Effector CD4-positive, alpha-beta T cell (primary cell): Measurements from ENCODE around the gene GHRHR. TPM values are rescaled to one million over a fixed set of nuclear protein-coding genes. Genes with fewer than 3 reads are reported as not detected.

ENCODE experiments used
- DNase-seq: peaks from one replicate; pipeline ENCODE4 v3.0.0-alpha.2; 2020
- total RNA-seq: gene quantifications from one replicate; lab custom pipeline; 2026; lab: John Stamatoyannopoulos, UW

Gene GHRHR
- not detected for total RNA-seq

DNA sequence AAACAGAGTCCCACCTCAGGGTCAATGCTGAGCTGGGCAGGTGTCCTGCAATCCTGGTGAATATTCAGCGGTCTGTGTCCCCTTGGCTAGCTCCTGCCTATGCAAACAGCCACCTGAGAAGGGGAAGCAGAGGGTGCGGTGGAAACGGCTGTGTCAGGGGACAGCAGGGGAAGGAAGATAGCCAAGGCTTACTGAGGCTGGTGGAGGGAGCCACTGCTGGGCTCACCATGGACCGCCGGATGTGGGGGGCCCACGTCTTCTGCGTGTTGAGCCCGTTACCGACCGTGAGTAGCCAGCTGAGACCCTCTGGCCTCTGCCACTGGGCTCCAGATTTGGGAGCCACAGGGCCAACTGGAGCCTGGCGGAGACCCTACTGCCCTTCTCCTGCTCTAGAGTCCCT is at the start of gene GHRHR:
GHRHR (plus strand) TSS at position 112 of the 400 bp plus-strand sequence; CDS start at position 228, 116 bp downstream.
- no peak for DNase-seq

GRCh38 chr7:30914596-30914995 is 49.2 kb upstream of the GHRHR start:
- DNase-seq, result no peak

DNA sequence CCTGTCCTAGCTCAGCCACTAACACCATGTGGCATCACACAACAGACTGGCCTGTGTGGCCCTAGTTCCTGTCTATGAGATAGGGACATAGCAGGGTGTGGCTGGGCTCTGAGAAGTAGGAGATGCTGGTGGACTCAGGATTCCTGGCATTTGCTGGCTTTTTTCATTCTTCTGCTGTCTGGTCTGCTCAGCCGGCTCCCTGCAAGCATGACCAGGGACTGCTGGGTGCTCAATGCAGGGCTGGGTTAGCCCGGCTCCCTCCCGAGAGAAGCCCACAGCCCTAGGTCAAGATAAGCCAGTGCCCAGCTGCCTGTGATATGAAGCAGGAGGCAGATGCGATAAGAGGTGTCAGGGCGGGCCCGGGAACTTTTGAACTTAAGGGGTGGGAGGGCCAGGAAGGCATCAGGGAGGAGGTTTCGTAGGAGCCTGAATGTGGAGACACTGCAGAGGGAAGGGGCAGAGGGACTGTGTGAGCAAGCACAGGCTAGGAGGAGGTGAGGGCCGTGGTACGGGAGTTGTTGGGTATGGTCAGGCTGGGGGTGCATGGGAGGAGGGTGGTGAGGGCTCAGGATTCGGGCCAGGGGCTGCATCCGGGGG is 48.6 kb upstream of the GHRHR start:
- no peak for DNase-seq

DNA sequence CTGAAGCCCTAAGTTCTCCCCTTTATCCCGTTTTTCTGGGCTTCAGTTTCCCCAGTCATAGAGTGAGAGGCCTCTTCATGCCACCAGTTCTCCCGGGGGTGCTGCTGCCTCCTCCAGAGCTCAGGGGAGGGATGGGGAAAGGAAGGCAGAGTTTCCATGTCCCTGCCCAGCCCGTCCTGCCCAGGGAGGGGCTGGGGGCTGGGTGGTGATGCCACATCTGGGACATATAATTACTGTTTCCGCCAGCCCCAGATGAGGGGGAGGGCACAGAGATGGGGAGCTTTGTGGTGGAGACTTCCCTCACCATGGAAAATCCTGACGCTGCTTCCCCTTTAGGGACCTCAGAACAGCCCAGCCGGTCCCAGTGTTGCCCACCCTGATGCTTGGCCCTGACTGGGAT is 48.0 kb upstream of the GHRHR start:
- no peak for DNase-seq

DNA sequence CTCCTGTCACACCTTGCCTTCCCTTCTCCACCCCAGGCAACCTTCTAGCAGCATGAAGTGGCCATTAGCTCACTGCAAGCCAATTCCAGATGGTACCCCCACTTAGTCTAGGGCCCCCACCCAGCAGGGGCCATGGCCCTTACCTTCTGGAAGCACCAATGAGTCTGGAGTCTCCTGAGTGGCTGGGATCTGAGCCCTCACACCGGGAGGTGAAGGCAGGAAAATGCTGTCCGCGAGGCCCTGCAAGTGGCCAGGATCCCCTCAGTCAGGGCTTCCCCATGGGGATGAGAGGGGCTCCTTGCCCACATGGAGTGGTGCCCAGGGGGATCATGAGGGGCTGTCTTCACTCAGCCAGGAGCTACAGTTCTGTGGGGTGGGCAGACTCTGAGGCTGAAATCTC is 47.5 kb upstream of the GHRHR start:
- DNase-seq, result no peak

GRCh38 chr7:30916767-30917166 is 47.0 kb upstream of the GHRHR start:
- DNase-seq, result no peak

DNA sequence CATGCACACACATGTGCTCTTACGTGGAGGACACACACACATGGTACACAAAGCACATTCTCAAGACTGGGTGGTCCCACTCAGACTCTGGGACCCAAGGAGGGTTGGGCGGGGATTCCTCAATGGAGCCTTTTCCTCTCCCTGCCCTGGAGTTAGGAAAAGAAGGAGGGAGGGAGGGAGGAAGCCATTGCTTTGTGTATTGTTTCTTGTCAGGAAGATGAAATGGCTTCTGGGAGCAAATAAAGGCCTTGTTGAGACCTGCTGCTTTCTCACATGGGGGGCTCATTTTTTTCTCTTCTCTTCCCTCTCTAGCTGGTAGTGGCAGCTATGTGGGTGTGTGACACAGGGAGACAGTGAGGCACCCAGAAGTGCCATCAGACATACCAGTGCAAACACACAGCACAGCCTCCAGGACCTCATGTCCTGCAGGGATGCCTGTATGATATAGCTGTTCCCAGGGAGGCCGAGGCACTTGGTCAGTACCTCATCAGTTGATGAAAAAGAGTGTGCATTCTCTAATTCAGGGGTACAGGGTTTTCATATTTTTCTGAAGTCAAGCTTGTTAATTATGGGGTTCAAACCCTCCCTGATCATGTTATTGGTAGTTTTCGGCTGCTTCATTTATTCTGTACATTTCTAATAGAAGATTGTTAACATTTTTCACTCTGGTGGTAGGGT is 46.4 kb upstream of the GHRHR start:
- no peak for DNase-seq

GRCh38 chr7:30918676-30919075 is 45.1 kb upstream of the GHRHR start:
- no peak for DNase-seq

DNA sequence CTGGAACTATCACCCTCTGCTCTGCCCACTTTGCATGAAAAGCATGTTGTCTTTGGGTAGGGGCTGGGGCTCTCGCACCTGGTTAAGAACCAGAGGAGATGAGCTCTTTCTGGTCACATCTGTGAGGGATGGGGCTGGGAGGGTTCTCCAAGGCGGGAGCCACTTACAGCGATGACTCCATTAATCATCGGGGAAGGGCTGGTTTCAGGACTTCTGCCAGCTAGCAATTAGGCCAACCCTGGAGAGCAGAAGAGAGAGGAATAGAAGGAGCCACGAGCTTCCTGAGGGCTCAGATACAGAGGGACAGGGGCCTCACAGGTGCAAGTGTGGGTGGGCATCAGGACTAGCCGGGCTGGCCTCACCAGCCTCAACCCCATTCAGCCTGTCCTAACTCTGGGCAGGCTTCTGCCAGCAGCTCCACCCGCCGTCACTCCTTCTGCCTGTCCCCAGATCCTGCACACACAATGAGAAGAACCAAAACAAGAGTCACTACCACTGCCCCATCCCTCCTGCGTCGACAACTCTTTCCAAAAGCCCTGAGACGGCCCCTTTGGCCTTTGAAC is 43.7 kb upstream of the GHRHR start:
- no peak for DNase-seq

DNA sequence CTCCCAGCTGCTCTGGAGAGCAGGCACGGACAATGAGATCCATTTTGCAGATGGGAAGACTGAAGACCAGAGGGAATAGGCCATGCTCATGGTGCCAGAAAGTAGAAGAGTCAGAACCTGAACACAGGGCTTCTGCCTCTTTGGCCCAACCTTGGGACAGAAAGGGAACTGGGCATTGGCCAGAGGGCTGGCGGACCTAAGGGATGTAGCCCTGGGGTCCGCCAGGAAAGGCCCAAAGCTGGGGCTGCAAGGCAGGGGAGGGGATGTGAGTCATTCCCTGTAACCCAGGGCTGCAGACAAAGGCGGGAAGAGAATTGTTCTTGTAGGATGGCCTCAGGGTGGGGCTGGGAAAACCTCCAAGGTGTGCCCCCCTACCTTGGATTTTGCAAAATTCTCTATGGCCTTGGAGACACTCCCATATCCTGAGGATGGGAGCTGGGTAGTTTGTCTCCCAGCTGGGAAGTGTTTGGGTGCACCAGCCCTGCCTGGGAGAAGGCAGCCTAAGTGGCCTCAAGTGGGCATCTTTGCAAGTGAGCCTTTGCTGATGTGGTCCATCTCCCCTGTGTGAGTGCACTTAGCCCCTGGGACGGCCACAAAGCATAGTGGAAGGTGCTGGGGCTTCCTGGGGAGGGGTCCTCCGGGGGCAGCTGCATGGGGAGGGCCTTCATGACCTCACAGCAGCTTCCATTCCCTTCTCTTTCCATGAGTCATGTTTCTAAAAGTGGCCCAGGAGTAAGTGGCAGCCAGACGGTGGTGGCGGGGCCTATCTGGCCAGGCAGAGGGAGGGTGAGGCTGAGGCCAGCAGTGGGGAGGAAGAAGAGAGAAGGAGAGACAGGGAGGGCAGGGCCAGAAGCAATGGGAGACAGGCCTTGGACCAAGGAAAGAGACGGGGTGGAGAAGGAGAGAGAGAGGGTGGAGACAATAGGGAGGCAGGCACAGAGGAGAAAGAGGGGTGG is 42.9 kb upstream of the GHRHR start:
- DNase-seq, result no peak

- no peak for DNase-seq
Measured at GRCh38 chr7:30921540-30922401, 42.0 kb upstream of the GHRHR start.

DNA sequence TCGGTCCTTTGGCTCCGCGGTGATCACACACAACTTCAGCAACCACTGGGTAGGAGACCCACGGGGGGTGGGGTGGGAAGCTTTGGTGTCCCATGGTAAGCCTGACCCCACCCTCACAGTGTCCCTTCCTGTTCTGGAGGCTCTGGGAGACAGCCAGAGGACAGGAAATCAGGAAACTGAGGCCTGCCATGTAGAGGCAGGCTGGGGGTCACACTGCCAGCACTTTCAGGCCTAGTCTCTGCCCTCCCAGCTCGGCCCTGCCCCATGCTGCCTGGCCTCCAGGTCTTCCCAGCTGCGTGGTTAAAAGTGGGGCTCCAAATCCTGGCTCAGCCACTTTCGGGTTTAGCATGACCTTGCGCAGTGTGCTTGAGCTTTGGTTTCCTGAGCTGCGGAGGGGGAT is 41.2 kb upstream of the GHRHR start:
- DNase-seq, result no peak

DNA sequence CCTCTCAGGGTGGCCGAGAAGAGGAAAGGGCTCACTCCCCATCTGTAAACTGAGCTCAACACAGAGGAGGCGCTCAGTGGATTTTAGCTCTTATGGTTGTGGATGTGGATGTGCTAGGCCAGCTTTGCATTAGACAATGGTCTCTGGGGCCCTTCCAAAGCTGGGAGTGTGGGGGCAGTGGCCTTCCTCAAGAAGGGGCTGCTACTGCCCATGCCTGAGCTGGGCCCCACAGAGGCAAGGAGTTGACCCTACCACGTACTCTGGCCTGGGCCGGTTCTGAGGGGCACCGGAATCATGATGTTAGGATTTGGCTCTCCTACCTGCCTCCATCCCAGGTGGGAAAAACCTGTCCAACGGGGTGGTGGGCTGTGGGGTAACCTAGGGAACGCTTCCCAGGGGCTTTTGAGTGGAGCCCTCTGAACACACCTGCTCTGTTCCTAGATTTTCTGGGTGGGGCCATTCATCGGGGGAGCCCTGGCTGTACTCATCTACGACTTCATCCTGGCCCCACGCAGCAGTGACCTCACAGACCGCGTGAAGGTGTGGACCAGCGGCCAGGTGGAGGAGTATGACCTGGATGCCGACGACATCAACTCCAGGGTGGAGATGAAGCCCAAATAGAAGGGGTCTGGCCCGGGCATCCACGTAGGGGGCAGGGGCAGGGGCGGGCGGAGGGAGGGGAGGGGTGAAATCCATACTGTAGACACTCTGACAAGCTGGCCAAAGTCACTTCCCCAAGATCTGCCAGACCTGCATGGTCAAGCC is 40.6 kb upstream of the GHRHR start:
- no peak for DNase-seq

- DNase-seq, result no peak
Measured at GRCh38 chr7:30923774-30924413, 39.9 kb upstream of the GHRHR start.

DNA sequence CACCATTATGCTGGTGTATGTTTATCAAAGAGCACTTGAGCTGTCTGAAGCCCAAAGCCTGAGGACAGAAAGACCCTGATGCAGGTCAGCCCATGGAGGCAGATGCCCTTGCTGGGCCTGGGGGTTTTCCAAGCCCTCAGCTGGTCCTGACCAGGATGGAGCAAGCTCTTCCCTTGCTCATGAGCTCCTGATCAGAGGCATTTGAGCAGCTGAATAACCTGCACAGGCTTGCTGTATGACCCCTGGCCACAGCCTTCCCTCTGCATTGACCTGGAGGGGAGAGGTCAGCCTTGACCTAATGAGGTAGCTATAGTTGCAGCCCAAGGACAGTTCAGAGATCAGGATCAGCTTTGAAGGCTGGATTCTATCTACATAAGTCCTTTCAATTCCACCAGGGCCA is 39.1 kb upstream of the GHRHR start:
- no peak for DNase-seq

- no peak for DNase-seq
Measured at GRCh38 chr7:30925117-30925516, 38.6 kb upstream of the GHRHR start.

DNA sequence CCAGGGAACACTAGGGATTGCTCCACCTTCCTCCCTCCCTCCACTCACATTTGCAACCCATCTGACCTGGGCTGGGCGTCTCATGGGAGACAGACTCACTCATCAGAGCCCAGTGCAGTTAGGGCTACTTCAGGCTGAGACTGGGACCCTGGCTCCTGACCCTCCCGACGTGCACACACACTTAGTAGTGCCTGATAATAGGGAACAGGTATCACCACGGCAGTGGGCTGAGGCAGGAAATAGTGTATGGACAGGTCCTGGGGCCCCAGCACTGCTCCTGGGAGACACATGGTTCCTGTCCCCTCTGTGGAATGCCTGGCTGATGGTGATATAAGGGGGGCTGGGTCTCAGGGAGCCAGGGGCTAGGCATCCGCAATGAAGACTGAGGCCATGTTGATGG is 37.8 kb upstream of the GHRHR start:
- no peak for DNase-seq

DNA sequence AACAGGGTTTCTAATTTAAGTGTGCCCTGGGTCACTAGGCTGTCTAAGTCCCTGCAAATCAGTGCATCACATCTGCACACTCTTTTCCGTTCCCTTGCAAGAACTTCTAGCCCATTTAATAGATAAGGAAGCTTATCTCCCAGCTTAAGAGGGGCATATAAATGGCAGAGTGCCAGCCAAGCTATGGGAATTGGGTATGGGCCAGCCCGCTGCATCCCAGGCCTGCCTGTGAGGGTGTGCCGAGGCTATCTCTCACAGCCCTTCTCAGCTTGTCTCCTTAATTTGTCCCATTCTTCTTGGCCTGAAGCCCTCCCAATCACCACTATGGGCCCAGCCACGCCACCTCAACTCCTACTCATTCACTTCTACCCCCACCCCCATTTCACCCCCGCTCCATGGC is 37.4 kb upstream of the GHRHR start:
- DNase-seq, result no peak

DNA sequence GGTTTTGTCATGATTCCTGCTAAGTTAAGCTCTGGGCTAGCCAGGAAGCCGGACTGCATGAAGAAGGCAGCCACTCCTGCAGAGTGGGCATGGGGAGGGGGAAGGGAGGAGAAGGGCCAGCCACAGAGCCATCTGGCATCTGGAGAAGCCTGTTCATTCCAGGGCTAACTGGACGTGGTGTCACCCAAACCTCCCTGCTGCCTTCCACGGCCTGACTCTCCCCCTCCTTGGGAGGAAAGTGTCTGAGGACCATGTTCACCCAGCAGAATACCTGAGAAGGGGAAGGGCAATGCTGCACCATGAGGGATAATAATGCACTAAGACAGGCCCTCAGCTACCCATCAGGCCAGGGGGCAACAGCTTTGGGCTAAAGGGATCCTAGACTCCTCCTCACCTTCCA is 36.7 kb upstream of the GHRHR start:
- no peak for DNase-seq

DNA sequence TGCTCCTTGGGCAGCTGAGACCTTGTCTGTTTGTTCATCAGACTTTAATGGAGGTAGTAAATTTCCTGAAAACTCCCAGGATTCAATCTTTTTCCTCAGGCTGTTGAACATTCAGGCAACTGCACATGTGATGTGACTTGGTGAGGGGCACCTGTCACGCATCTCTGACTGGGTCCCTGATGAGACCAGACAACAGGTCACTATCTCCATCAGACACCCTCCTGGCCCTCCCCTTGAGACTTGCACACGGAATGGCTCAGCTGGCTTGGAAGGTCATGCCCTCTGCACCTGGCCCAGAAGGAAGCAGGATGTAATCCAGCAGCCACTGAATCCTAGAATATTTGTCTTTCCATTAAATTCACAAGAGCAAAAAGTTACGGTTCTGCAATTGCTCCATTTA is 36.2 kb upstream of the GHRHR start:
- DNase-seq, result no peak

DNA sequence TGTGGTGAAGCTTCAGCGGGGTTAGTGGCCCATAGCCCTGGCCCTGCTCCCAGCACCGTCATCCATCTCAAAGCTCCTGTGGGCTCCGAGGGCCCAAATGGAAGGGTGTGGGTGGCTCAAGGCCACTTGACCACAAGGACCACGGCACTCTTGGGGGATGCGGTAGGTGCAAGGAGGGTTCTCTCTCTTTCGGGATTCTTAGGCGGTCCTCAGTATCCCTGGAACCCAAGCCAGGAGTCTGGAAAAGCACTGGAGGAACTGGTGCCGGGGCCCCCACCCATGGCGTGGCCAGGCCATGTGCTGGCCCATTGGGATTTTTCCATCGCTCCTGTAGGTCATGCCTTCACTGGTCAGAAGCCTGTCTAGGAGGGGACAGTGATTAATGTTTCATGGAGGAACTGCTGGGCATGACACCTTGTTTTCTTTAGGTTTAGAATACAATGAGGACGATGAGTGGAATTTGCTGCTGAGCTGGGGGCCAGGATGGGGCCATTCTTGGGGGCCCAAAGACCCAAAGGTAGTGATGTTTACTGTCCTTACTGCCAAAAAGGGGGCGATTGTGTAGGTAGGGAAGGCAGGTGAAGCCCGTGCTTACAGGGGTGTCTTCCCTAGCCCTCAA is 35.4 kb upstream of the GHRHR start:
- no peak for DNase-seq
